NCI-H2227 treated with DMSO at 0.1 percent for 48 hours (cell line): ENCODE measurements around the gene C22orf23.
"Not testable (repeated sequence)": the region's sequence is repeated elsewhere in the genome, so short reads cannot be mapped to it uniquely, and the experiment has no call there.

ENCODE experiments used
- DNase-seq: peaks from one replicate; lab custom pipeline; 2025; lab: John Stamatoyannopoulos, UW

The C22orf23 gene

GRCh38 chr22:37953062-37953436 is 352 bp downstream of the C22orf23 start:
- peak; percentile 44 for DNase-seq

- DNase-seq, result not testable (repeated sequence)
Measured at GRCh38 chr22:37952629-37953028, 772 bp downstream of the C22orf23 start.

- DNase-seq, result no peak
Measured at GRCh38 chr22:37951305-37951704, 2.1 kb downstream of the C22orf23 start.

- not testable (repeated sequence) for DNase-seq
Measured at GRCh38 chr22:37947142-37947795, 6.1 kb downstream of the C22orf23 start.

- not testable (repeated sequence) for DNase-seq
Measured at GRCh38 chr22:37944423-37944822, 9.0 kb downstream of the C22orf23 start.

- no peak for DNase-seq
Measured at GRCh38 chr22:37943825-37944198, 9.6 kb downstream of the C22orf23 start.

DNA sequence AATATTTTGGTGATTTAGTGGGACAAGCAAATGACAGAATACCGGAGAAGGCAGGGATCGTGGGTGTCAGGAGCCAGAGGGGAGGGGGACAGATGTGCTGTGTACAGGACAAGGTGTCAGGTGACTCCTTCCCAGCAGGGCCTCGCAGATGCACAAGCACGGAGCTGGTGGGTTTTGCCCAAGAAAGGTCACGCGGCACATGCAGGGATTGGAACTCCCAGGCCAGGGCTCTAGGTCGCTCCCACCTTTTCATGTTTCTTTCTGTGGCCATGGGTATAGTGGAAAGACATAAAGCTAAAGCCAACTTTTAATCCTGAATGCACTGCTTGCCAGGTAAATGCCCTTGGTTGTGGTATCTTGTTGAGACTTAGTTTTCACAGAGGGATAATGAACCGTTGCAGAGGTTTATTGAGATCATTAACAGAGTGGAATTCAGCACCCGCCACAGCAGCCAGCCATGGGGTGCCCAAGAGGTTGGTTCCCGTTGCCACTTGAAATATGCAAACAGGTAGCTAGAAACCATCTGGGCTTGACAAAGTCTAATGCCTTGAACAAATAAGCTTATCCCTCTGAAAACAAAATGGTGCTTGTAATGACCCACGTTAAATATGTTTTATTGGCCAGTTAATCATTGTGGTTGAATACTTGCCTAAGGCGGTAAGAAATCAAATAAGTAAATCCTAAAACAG is 10.1 kb downstream of the C22orf23 start:
- DNase-seq, result no peak

DNA sequence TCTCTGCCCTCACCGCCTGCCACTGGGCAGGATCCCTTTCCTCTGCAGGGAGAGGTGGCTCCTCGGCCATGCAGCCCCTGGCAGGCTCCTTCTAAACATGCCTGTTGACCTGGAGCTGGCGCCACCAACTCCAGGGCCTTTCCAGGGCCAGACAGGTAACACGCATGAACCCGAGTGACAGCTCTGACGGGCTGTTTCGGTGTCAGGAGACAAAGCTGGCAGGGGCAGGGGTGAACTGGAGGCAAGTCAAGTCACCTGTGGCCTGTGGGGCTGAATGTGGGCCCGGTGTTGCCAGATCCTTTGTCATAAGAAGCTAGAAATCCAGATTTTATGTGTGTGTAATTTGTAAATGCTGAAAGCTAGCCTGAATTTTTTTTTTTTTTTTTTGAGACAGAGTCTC is 11.3 kb downstream of the C22orf23 start:
- no peak for DNase-seq

DNA sequence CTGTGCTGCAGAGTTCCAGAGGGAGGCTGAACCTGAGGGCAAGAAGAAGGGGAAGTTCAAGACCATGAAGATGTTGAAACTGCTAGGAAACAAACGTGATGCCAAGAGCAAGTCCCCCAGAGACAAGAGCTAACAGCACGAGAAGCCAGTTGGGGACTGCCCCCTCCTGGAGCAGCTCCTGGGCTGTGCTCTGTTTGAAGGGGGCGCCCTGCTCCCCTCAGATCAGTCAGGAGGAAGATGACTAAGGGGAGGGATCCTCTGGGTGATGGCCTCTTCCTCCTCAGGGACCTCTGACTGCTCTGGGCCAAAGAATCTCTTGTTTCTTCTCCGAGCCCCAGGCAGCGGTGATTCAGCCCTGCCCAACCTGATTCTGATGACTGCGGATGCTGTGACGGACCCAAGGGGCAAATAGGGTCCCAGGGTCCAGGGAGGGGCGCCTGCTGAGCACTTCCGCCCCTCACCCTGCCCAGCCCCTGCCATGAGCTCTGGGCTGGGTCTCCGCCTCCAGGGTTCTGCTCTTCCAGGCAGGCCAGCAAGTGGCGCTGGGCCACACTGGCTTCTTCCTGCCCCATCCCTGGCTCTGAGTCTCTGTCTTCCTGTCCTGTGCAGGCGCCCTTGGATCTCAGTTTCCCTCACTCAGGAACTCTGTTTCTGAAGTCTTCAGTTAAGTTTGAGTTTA is 12.6 kb downstream of the C22orf23 start:
- no peak for DNase-seq

GRCh38 chr22:37933711-37934376 is 19.6 kb downstream of the C22orf23 start:
- DNase-seq, result peak; percentile 35

- no peak for DNase-seq
Measured at GRCh38 chr22:37932821-37933578, 20.4 kb downstream of the C22orf23 start.

GRCh38 chr22:37932401-37932800 is 21.0 kb downstream of the C22orf23 start:
- DNase-seq, result no peak

DNA sequence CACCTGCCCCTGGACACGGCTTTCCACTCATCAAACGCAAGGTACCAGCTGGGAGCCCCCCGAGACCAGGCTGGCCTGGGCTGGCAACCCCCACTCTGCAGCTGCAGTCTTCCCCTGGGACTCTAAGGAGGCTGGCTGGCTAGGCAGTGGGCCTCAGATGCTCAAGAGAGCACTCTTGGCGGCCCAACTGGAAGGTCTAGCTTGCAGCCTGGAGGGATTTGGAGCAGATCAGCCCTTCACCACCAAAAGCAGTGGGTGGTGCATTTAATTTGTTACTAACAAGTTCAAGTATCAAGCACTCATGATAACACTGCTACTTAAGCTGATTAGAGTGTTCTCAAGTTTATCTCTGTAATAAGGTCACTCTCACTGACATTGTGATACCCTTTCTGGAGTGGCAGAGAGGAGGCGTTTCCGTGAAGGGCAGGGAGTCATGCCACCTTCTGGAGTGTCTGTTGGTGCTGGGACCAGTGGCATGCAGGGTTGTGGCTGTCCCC is 21.5 kb downstream of the C22orf23 start:
- DNase-seq, result no peak

- DNase-seq, result no peak
Measured at GRCh38 chr22:37930952-37931440, 22.4 kb downstream of the C22orf23 start.

GRCh38 chr22:37930270-37930951 is 23.0 kb downstream of the C22orf23 start:
- DNase-seq, result no peak

DNA sequence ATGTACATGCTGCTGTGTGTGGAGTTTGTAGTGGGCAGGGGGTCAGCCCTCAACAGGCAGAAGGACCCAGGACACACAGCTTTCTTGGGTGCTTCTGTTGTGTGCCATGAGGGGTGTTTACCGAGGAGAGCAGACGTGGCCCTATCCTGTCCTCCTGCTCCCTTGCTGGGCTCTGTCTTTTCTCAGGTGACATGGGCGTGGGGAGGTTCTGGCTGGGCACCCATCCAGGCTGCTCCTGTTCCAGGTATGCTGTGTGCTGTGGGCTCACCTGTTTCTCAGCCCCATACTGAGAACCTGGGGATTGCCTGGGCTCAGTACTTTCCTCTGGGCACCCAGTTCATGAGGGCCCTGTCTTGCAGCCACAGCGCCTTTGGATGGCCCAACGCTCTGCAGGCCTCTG is 24.0 kb downstream of the C22orf23 start:
- no peak for DNase-seq

DNA sequence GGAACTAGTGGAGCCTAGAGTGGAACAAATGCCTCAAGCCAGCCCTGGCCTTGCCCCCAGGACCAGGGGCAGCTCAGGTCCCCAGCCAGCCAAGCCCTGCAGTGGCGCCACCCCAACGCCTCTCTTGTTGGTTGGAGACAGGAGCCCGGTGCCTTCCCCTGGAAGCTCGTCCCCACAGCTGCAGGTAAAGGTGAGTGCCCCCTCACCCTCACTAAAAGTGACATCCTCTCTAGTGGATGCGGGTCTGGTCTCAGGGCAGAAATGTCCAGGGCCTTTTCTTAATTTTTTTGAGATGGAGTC is 25.8 kb downstream of the C22orf23 start:
- DNase-seq, result no peak

GRCh38 chr22:37926771-37927636 is 26.4 kb downstream of the C22orf23 start:
- no peak for DNase-seq

DNA sequence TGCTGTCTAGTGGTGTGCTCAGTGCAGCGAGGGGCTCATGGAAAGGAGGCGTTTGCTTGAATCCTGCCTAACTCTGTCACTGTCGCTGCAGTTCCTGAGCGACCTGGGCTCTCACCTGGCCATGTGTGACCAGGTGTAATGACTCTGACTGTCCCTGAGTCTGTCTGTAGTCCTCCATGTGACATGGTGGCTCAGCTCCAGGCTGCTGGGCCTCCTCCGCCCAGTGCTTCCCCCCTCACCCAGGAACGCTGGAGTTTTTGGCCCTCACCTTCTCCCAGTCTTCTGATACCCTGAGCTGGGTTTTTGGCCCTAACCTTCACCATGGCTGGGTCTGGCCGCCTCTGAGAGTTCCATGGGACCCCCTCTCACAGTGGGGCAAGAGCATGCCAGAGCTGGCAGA is 27.0 kb downstream of the C22orf23 start:
- no peak for DNase-seq

GRCh38 chr22:37925767-37926166 is 27.6 kb downstream of the C22orf23 start:
- no peak for DNase-seq
